HG02943 (cell line): ENCODE measurements around the gene HOXA3.

Source experiments
- ATAC-seq: cut with Tn5 transposase; IDR thresholded peaks from one replicate; pipeline ENCODE4 v1.9.1; 2021; ENCODE audit warnings: mild to moderate bottlenecking, low read depth, moderate library complexity; ENCODE audit not compliant: unreplicated experiment

HOXA3 gene

GRCh38 chr7:27132214-27132613, 20.2 kb downstream of the HOXA3 start:
- no peak for ATAC-seq

- no peak for ATAC-seq
Measured at GRCh38 chr7:27131390-27131819, 21.0 kb downstream of the HOXA3 start.

- no peak for ATAC-seq
Measured at GRCh38 chr7:27130540-27131389, 21.6 kb downstream of the HOXA3 start, which contains the start of gene HOXA4. HOXA4 (minus strand) TSS chr7:27130757; CDS start chr7:27130733, 24 bp downstream.

GRCh38 chr7:27129729-27130539, 22.4 kb downstream of the HOXA3 start:
- no peak for ATAC-seq

GRCh38 chr7:27128776-27129728, 23.3 kb downstream of the HOXA3 start:
- no peak for ATAC-seq

GRCh38 chr7:27128034-27128433, 24.3 kb downstream of the HOXA3 start:
- ATAC-seq: no peak

GRCh38 chr7:27126596-27127327, 25.6 kb downstream of the HOXA3 start:
- ATAC-seq: no peak

GRCh38 chr7:27125986-27126394, 26.4 kb downstream of the HOXA3 start:
- ATAC-seq: no peak

GRCh38 chr7:27124902-27125689, 27.3 kb downstream of the HOXA3 start:
- ATAC-seq: no peak

GRCh38 chr7:27124096-27124901, 28.1 kb downstream of the HOXA3 start:
- ATAC-seq: no peak

- no peak for ATAC-seq
Measured at GRCh38 chr7:27123477-27124053, 28.8 kb downstream of the HOXA3 start.

GRCh38 chr7:27123007-27123476, 29.3 kb downstream of the HOXA3 start:
- no peak for ATAC-seq

- ATAC-seq: no peak
Measured at GRCh38 chr7:27122077-27122910, 30.1 kb downstream of the HOXA3 start.

GRCh38 chr7:27121684-27122076, 30.7 kb downstream of the HOXA3 start:
- ATAC-seq: no peak

GRCh38 chr7:27119412-27119911, 32.9 kb downstream of the HOXA3 start:
- ATAC-seq: no peak

- ATAC-seq: no peak
Measured at GRCh38 chr7:27118580-27118979, 33.8 kb downstream of the HOXA3 start.
